Stimulated activated naive CD8-positive, alpha-beta T cell treated with anti-CD3 and anti-CD28 coated beads, Interleukin-15, amount 100 ng/mL, for 72 hours (primary cell): ENCODE measurements around the gene EID3.
"Not testable (repeated sequence)": the region's sequence is repeated elsewhere in the genome, so short reads cannot be mapped to it uniquely, and the experiment has no call there.

Source experiments
- ATAC-seq: fragments of 150-1000 bp; cut with Tn5 transposase; 2 replicates; pipeline ENCODE4 v1.10.0; 2021; ENCODE audit warnings: mild to moderate bottlenecking, moderate library complexity
- DNase-seq, 2 donors: peaks; one replicate each; pipeline ENCODE4 v3.0.0; 2021 to 2022
- H3K27ac Mint-ChIP-seq, 2 donors: one replicate each; pipeline ENCODE4 v1.8.0; 2022; ENCODE audit warnings: mild to moderate bottlenecking in 2 of 2, mixed read lengths in 2 of 2, moderate library complexity in 2 of 2
- H3K27me3 Mint-ChIP-seq: one replicate; pipeline ENCODE4 v1.8.0; 2022; ENCODE audit warnings: mixed read lengths
- H3K4me1 Mint-ChIP-seq: one replicate; pipeline ENCODE4 v1.8.0; 2022; ENCODE audit warnings: mild to moderate bottlenecking, mixed read lengths
- H3K4me3 Mint-ChIP-seq, 2 donors: one replicate each; pipeline ENCODE4 v1.8.0; 2022; ENCODE audit warnings: mild to moderate bottlenecking in 2 of 2, mixed read lengths in 2 of 2, moderate library complexity in 1 of 2
- H3K9me3 Mint-ChIP-seq, 2 donors: one replicate each; pipeline ENCODE4 v1.8.0; 2022; ENCODE audit warnings: mixed read lengths in 2 of 2

The EID3 gene

GRCh38 chr12:104315326-104316224 is 12.0 kb downstream of the EID3 start:
- peaks cover 6% of the 10 kb centered on the region for H3K4me1 Mint-ChIP-seq
- no peak for ATAC-seq
- no peaks in the 10 kb centered on the region for H3K9me3 Mint-ChIP-seq
- H3K27ac Mint-ChIP-seq, result peak overlapping the region in 1 of 2 donors; percentile 54
- no peaks in the 10 kb centered on the region for H3K27me3 Mint-ChIP-seq
- no peak for DNase-seq
- H3K4me3 Mint-ChIP-seq, result no peak overlapping the region

- peaks cover 6% of the 10 kb centered on the region for H3K4me1 Mint-ChIP-seq
- H3K4me3 Mint-ChIP-seq, result no peak overlapping the region
- DNase-seq (no peak), ATAC-seq (no peak)
- no peaks in the 10 kb centered on the region for H3K9me3 Mint-ChIP-seq
- H3K27me3 Mint-ChIP-seq, result no peaks in the 10 kb centered on the region
- H3K27ac Mint-ChIP-seq, result no peak overlapping the region
Measured at GRCh38 chr12:104316936-104317335, 13.4 kb downstream of the EID3 start.

- Mint-ChIP-seq H3K27me3 (no peaks in the 10 kb centered on the region), H3K9me3 (no peaks in the 10 kb centered on the region), H3K4me1 (peaks cover 6% of the 10 kb centered on the region), H3K27ac (no peak overlapping the region), H3K4me3 (no peak overlapping the region)
- DNase-seq (no peak), ATAC-seq (no peak)
Measured at GRCh38 chr12:104317538-104318210, 14.1 kb downstream of the EID3 start.

GRCh38 chr12:104319028-104319427 is 15.5 kb downstream of the EID3 start:
- no peak for DNase-seq
- Mint-ChIP-seq H3K27me3 (no peaks in the 10 kb centered on the region), H3K27ac (peak overlapping the region in 1 of 2 donors; percentile 65), H3K4me3 (no peak overlapping the region), H3K9me3 (no peaks in the 10 kb centered on the region), H3K4me1 (peaks cover under 1% of the 10 kb centered on the region)
- no peak for ATAC-seq

GRCh38 chr12:104319918-104320626 is 16.5 kb downstream of the EID3 start:
- H3K27me3 Mint-ChIP-seq, result no peaks in the 10 kb centered on the region
- peak overlapping the region in 1 of 2 donors; percentile 13 for H3K27ac Mint-ChIP-seq
- no peaks in the 10 kb centered on the region for H3K9me3 Mint-ChIP-seq
- no peak for DNase-seq
- ATAC-seq, result no peak
- H3K4me3 Mint-ChIP-seq, result no peak overlapping the region
- no peaks in the 10 kb centered on the region for H3K4me1 Mint-ChIP-seq

- H3K4me1 Mint-ChIP-seq, result no peaks in the 10 kb centered on the region
- H3K4me3 Mint-ChIP-seq, result no peak overlapping the region
- H3K9me3 Mint-ChIP-seq, result no peaks in the 10 kb centered on the region
Measured at GRCh38 chr12:104320627-104321024, 17.1 kb downstream of the EID3 start.

GRCh38 chr12:104321949-104322348 is 18.4 kb downstream of the EID3 start:
- H3K27me3 Mint-ChIP-seq, result no peaks in the 10 kb centered on the region
- no peaks in the 10 kb centered on the region for H3K4me1 Mint-ChIP-seq
- ATAC-seq (no peak), DNase-seq (no peak)
- H3K4me3 Mint-ChIP-seq, result no peak overlapping the region
- H3K27ac Mint-ChIP-seq, result peak overlapping the region in 1 of 2 donors; percentile 14
- H3K9me3 Mint-ChIP-seq, result no peaks in the 10 kb centered on the region

More at GRCh38 chr12:104320627-104321024, 17.1 kb downstream of the EID3 start:
- H3K27ac Mint-ChIP-seq, result no peak overlapping the region
- DNase-seq (no peak), ATAC-seq (no peak)
- no peaks in the 10 kb centered on the region for H3K27me3 Mint-ChIP-seq

- ATAC-seq, DNase-seq, H3K27ac Mint-ChIP-seq, H3K27me3 Mint-ChIP-seq, H3K4me1 Mint-ChIP-seq, H3K4me3 Mint-ChIP-seq, H3K9me3 Mint-ChIP-seq: not testable (repeated sequence)
Measured at GRCh38 chr12:104322533-104322932, 19.0 kb downstream of the EID3 start.

GRCh38 chr12:104323899-104324298 is 20.4 kb downstream of the EID3 start:
- Mint-ChIP-seq H3K9me3 (no peaks in the 10 kb centered on the region), H3K27ac (no peak overlapping the region), H3K4me3 (no peak overlapping the region), H3K27me3 (no peaks in the 10 kb centered on the region), H3K4me1 (no peaks in the 10 kb centered on the region)
- no peak for ATAC-seq
- DNase-seq, result no peak

- H3K27me3 Mint-ChIP-seq, H3K27ac Mint-ChIP-seq, H3K4me3 Mint-ChIP-seq, H3K9me3 Mint-ChIP-seq, DNase-seq, H3K4me1 Mint-ChIP-seq, ATAC-seq: not testable (repeated sequence)
Measured at GRCh38 chr12:104328278-104328677, 24.7 kb downstream of the EID3 start.

GRCh38 chr12:104328790-104329189 is 25.3 kb downstream of the EID3 start:
- Mint-ChIP-seq H3K4me3 (no peak overlapping the region), H3K9me3 (no peaks in the 10 kb centered on the region), H3K27ac (no peak overlapping the region), H3K4me1 (no peaks in the 10 kb centered on the region), H3K27me3 (no peaks in the 10 kb centered on the region)
- DNase-seq (no peak), ATAC-seq (no peak)

- Mint-ChIP-seq H3K27me3 (no peaks in the 10 kb centered on the region), H3K4me3 (no peak overlapping the region), H3K4me1 (no peaks in the 10 kb centered on the region), H3K9me3 (no peaks in the 10 kb centered on the region), H3K27ac (no peak overlapping the region)
- no peak for ATAC-seq
- no peak for DNase-seq
Measured at GRCh38 chr12:104329707-104330532, 26.4 kb downstream of the EID3 start.

- Mint-ChIP-seq H3K27ac (no peak overlapping the region), H3K27me3 (no peaks in the 10 kb centered on the region), H3K9me3 (no peaks in the 10 kb centered on the region), H3K4me1 (no peaks in the 10 kb centered on the region), H3K4me3 (no peak overlapping the region)
- DNase-seq, result no peak
- no peak for ATAC-seq
Measured at GRCh38 chr12:104331376-104331775, 27.8 kb downstream of the EID3 start.

GRCh38 chr12:104332273-104332672 is 28.7 kb downstream of the EID3 start:
- DNase-seq, ATAC-seq, H3K4me3 Mint-ChIP-seq, H3K4me1 Mint-ChIP-seq, H3K27me3 Mint-ChIP-seq, H3K27ac Mint-ChIP-seq, H3K9me3 Mint-ChIP-seq: not testable (repeated sequence)

- H3K4me3 Mint-ChIP-seq, result no peak overlapping the region
- no peak for DNase-seq
- no peaks in the 10 kb centered on the region for H3K9me3 Mint-ChIP-seq
- H3K27ac Mint-ChIP-seq, result no peak overlapping the region
- H3K27me3 Mint-ChIP-seq, result no peaks in the 10 kb centered on the region
- ATAC-seq, result no peak
- H3K4me1 Mint-ChIP-seq, result no peaks in the 10 kb centered on the region
Measured at GRCh38 chr12:104333692-104334255, 30.2 kb downstream of the EID3 start.
